Sigmoid colon (tissue), 7 donors: ENCODE results near the gene ZNF865. TPM values are rescaled to one million over a fixed set of nuclear protein-coding genes. Genes with fewer than 3 reads are reported as not detected.

Experiments
- DNase-seq: peaks from one replicate; pipeline ENCODE4 v3.0.0-alpha.2; 2019
- H3K27ac ChIP-seq, 4 donors: fragments of 200-600 bp; sonication (generic); one replicate each; pipeline ENCODE4 v1.5.1; 2016 to 2019; ENCODE audit warnings: mild to moderate bottlenecking in 1 of 4
- H3K27me3 ChIP-seq, 3 donors: fragments of 200-600 bp; sonication (generic); one replicate each; pipeline ENCODE4 v1.5.1; 2019; ENCODE audit warnings: mild to moderate bottlenecking in 1 of 3
- H3K36me3 ChIP-seq, 4 donors: fragments of 200-600 bp; sonication (generic); one replicate each; pipeline ENCODE4 v1.5.1; 2016 to 2019
- H3K4me1 ChIP-seq, 4 donors: fragments of 200-600 bp; sonication (generic); one replicate each; pipeline ENCODE4 v1.5.1; 2017 to 2019
- H3K4me3 ChIP-seq, 4 donors: fragments of 200-600 bp; sonication (generic); one replicate each; pipeline ENCODE4 v1.5.1; 2017 to 2019; ENCODE audit warnings: mild to moderate bottlenecking in 2 of 4, moderate library complexity in 1 of 4
- H3K9me3 ChIP-seq, 4 donors: fragments of 200-600 bp in 3 of 4; sonication (generic) in 3 of 4; one replicate each; pipeline versions ENCODE4 v1.5.1 to v1.6.1; 2013 to 2019
- CTCF ChIP-seq, 4 experiments: fragments of 450-650 bp in 3 of 4; fragments of 200-600 bp in 1 of 4; IDR thresholded peaks; one replicate each; pipeline ENCODE4 v1.5.1; 2016 to 2019; ENCODE audit warnings: antibody characterized with exemption in 4 of 4, mild to moderate bottlenecking in 3 of 4, moderate library complexity in 2 of 4
- EP300 ChIP-seq, 4 donors: sonication (generic); formaldehyde crosslinking; IDR thresholded peaks; one replicate each; pipeline ENCODE4 v1.6.1; 2017; ENCODE audit warnings: antibody characterized with exemption in 4 of 4
- POLR2A ChIP-seq, 2 donors: fragments of 450-650 bp; IDR thresholded peaks; one replicate each; pipeline ENCODE4 v1.6.1; 2016; ENCODE audit warnings: antibody characterized with exemption in 2 of 2, mild to moderate bottlenecking in 2 of 2, moderate library complexity in 2 of 2
- POLR2AphosphoS5 ChIP-seq, 4 donors: sonication (generic); formaldehyde crosslinking; IDR thresholded peaks; one replicate each; pipeline ENCODE4 v1.6.1; 2017; ENCODE audit warnings: antibody characterized with exemption in 4 of 4
- WGBS, 2 donors: extraction: QIAGEN DNeasy Blood & Tissue Kit; methylation state at CpG; one replicate each; pipeline ENCODE4 v1.1.7; 2013; 5-methylcytosine and 5-hydroxymethylcytosine counted together
- intact Hi-C: fragments of 100-400 bp; cut with DNase I; formaldehyde crosslinking; loops from one replicate; pipeline ENCODE4 v1.15.1; 2023
- polyA plus RNA-seq, 3 donors: library from polyadenylated mRNA; stranded (reverse); fragments of 200-250 nt; gene quantifications; one replicate each; pipeline ENCODE4 v1.2.3, GENCODE V29; 2013
- total RNA-seq, 4 donors: library from RNA; depleted of rRNA; stranded (reverse); fragments of >200 nt; gene quantifications; one replicate each; pipeline ENCODE4 v1.1.0, GENCODE V29; 2016
- donor health status: healthy with polysubstance abuse.
- donor health status: Bipolar disorder and iron deficiency.
- donor health status: healthy.

The ZNF865 gene
- total and polyA plus RNA-seq, 7 donors = 2.3 to 9.3 (median 3.0) TPM

- Histone ChIP-seq H3K27me3 (no peaks in the 10 kb centered on the region), H3K4me3 (no peak overlapping the region), H3K4me1 (peaks cover 0 to 44% (median 37%) of the 10 kb centered on the region in 4 donors), H3K9me3 (no peaks in the 10 kb centered on the region), H3K27ac (peak overlapping the region in 1 of 4 donors; percentile 95), H3K36me3 (peaks cover 0 to 3% (median 0%) of the 10 kb centered on the region in 4 donors)
- TF ChIP-seq POLR2AphosphoS5 (IDR thresholded peaks at IDR 0.05) (no peak), CTCF (IDR thresholded peaks at IDR 0.05) (no peak), EP300 (IDR thresholded peaks at IDR 0.05) (no peak), POLR2A (IDR thresholded peaks at IDR 0.05) (no peak)
- intact Hi-C loops = no loop called here
- 92 to 94% methylated on average over 21 of the region's 21 CpGs for WGBS, 2 donors
- DNase-seq = no peak
Measured at GRCh38 chr19:55603115-55603514, 2.3 kb upstream of the ZNF865 start.

- peaks cover 0 to 44% (median 37%) of the 10 kb centered on the region in 4 donors for H3K4me1 ChIP-seq
- H3K9me3 ChIP-seq = no peaks in the 10 kb centered on the region
- TF ChIP-seq EP300 (IDR thresholded peaks at IDR 0.05) (no peak), CTCF (IDR thresholded peaks at IDR 0.05) (no peak), POLR2AphosphoS5 (IDR thresholded peaks at IDR 0.05) (no peak), POLR2A (IDR thresholded peaks at IDR 0.05) (no peak)
- H3K27ac ChIP-seq = peak overlapping the region; percentile 95 to 98 (median 96)
- no peaks in the 10 kb centered on the region for H3K27me3 ChIP-seq
- WGBS, 2 donors = 71 to 79% methylated on average over 22 of the region's 22 CpGs
- intact Hi-C loops = no loop called here
- no peak for DNase-seq
- H3K4me3 ChIP-seq = no peak overlapping the region
- H3K36me3 ChIP-seq = peaks cover 0 to 3% (median 0%) of the 10 kb centered on the region in 4 donors
Measured at GRCh38 chr19:55603581-55604292, 1.7 kb upstream of the ZNF865 start.

- H3K4me1 ChIP-seq = peaks cover 0 to 44% (median 37%) of the 10 kb centered on the region in 4 donors
- DNase-seq = peak; percentile 99
- no peaks in the 10 kb centered on the region for H3K27me3 ChIP-seq
- peaks cover 0 to 12% (median 6%) of the 10 kb centered on the region in 4 donors for H3K36me3 ChIP-seq
- intact Hi-C loops = no loop called here
- 0% methylated on average over 43 of the region's 43 CpGs for WGBS, 2 donors
- peak overlapping the region; percentile 79 to 94 (median 90) for H3K4me3 ChIP-seq
- TF ChIP-seq CTCF (IDR thresholded peaks at IDR 0.05) (no peak), EP300 (IDR thresholded peaks at IDR 0.05) (peak in 1 of 4 donors; percentile 57), POLR2A (IDR thresholded peaks at IDR 0.05) (peak in 1 of 2 donors; percentile 7), POLR2AphosphoS5 (IDR thresholded peaks at IDR 0.05) (peak in 3 of 4 donors; percentile 42 to 73 (median 55))
- H3K27ac ChIP-seq = peak overlapping the region; percentile 95 to 98 (median 96)
- H3K9me3 ChIP-seq = no peaks in the 10 kb centered on the region
Measured at GRCh38 chr19:55605207-55605636, 225 bp upstream of the ZNF865 start.

- Histone ChIP-seq H3K27me3 (no peaks in the 10 kb centered on the region), H3K4me1 (peaks cover 0 to 40% (median 32%) of the 10 kb centered on the region in 4 donors), H3K27ac (peak overlapping the region; percentile 95 to 98 (median 96)), H3K9me3 (no peaks in the 10 kb centered on the region), H3K36me3 (peaks cover 0 to 16% (median 7%) of the 10 kb centered on the region in 4 donors), H3K4me3 (peak overlapping the region in 3 of 4 donors; percentile 79 to 93 (median 87))
- TF ChIP-seq POLR2AphosphoS5 (IDR thresholded peaks at IDR 0.05) (no peak), EP300 (IDR thresholded peaks at IDR 0.05) (no peak), POLR2A (IDR thresholded peaks at IDR 0.05) (no peak), CTCF (IDR thresholded peaks at IDR 0.05) (no peak)
- WGBS, 2 donors = 19 to 25% methylated on average over 12 of the region's 12 CpGs
- intact Hi-C loops = loop anchor here (1.0 kb wide), 1 partner anchor 89 kb away; no protein-coding TSS in a partner anchor
- DNase-seq = no peak
Measured at GRCh38 chr19:55606471-55606787, 982 bp downstream of the ZNF865 start.
